ENCODE data around the gene NUCB1.
"Not testable (repeated sequence)": the region's sequence is repeated elsewhere in the genome, so short reads cannot be mapped to it uniquely, and the experiment has no call there.

DNA sequence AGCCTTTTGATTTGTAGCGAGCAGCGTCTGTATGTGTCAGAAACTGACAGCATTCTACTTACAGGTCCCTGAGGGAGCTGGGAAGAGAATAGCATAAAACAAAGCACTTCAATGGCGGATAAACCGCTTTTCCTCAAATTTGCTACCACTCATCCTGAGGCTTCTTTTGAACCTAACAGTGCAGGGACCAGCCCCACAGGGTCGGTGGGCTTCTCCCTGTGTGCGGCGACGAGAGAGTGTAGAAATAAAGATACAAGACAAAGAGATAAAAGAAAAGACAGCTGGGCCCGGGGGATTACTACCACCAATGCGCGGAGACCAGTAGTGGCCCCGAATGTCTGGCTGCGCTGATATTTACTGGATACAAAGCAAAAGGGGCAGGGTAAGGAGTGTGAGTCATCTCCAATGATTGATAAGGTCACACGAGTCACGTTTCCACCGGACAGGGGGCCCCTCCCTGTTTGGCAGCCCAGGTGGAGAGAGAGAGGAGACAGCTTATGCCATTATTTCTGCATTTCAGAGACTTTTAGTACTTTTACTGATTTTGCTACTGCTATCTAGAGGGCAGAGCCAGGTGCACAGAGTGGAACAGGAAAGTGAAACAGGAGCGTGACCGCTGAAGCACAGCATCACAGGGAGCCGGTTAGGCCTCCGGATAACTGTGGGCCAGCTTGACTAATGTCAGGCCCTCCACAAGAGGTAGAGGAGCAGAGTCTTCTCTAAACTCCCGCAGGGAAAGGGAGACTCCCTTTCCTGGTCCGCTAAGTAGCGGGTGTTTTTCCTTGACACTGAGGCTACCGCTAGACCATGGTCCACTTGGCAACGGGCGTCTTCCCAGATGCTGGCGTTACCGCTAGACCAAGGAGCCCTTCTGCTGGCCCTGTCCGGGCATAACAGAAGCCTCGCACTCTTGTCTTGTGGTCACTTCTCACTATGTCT, 23.8 kb upstream of the NUCB1 start:
- TF ChIP-seq, protein P1, sequence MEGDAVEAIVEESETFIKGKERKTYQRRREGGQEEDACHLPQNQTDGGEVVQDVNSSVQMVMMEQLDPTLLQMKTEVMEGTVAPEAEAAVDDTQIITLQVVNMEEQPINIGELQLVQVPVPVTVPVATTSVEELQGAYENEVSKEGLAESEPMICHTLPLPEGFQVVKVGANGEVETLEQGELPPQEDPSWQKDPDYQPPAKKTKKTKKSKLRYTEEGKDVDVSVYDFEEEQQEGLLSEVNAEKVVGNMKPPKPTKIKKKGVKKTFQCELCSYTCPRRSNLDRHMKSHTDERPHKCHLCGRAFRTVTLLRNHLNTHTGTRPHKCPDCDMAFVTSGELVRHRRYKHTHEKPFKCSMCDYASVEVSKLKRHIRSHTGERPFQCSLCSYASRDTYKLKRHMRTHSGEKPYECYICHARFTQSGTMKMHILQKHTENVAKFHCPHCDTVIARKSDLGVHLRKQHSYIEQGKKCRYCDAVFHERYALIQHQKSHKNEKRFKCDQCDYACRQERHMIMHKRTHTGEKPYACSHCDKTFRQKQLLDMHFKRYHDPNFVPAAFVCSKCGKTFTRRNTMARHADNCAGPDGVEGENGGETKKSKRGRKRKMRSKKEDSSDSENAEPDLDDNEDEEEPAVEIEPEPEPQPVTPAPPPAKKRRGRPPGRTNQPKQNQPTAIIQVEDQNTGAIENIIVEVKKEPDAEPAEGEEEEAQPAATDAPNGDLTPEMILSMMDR (IDR thresholded peaks at IDR 0.05; ENCODE audit: insufficient read depth, low read length, poor library complexity, severe bottlenecking) = not testable (repeated sequence)
- not testable (repeated sequence) for TF ChIP-seq EZH2phosphoT487 (conservative IDR thresholded peaks at IDR 0.05; ENCODE audit: low read length)
